ENCODE results near the gene FCRL2.

DNA sequence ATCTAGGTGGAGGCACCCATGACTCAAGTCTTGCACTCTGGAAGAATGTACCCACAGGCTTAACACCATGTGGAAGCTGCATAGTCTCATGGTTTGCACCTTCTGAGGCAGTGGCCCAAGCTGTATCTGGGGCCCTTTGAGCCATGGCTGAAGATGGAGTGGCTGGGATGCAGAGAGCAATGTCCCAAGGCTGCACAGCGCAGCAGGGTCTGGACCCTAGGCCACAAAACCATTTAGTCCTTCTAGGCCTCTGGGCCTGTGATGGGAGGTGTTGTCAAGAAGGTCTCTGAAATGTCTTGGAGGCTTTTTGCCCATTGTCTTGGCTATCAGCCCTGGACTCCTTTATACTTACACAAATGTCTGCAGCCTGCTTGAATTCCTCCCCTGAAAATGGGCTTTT, 54.9 kb downstream of the FCRL2 start:
- TF ChIP-seq CTCF (IDR thresholded peaks at IDR 0.05) (no peak), POLR2A (IDR thresholded peaks at IDR 0.05) (no peak)
